GM04504 (cell line): Measurements from ENCODE around the gene DCLK3.

ENCODE experiments used
- DNase-seq: peaks from one replicate; pipeline ENCODE4 v3.0.0-alpha.2; 2012; ENCODE audit warnings: low read depth

DCLK3 gene, protein sequence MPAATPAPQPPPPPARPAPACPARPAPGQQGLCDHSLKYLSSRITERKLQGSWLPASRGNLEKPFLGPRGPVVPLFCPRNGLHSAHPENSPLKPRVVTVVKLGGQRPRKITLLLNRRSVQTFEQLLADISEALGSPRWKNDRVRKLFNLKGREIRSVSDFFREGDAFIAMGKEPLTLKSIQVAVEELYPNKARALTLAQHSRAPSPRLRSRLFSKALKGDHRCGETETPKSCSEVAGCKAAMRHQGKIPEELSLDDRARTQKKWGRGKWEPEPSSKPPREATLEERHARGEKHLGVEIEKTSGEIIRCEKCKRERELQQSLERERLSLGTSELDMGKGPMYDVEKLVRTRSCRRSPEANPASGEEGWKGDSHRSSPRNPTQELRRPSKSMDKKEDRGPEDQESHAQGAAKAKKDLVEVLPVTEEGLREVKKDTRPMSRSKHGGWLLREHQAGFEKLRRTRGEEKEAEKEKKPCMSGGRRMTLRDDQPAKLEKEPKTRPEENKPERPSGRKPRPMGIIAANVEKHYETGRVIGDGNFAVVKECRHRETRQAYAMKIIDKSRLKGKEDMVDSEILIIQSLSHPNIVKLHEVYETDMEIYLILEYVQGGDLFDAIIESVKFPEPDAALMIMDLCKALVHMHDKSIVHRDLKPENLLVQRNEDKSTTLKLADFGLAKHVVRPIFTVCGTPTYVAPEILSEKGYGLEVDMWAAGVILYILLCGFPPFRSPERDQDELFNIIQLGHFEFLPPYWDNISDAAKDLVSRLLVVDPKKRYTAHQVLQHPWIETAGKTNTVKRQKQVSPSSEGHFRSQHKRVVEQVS

DNA sequence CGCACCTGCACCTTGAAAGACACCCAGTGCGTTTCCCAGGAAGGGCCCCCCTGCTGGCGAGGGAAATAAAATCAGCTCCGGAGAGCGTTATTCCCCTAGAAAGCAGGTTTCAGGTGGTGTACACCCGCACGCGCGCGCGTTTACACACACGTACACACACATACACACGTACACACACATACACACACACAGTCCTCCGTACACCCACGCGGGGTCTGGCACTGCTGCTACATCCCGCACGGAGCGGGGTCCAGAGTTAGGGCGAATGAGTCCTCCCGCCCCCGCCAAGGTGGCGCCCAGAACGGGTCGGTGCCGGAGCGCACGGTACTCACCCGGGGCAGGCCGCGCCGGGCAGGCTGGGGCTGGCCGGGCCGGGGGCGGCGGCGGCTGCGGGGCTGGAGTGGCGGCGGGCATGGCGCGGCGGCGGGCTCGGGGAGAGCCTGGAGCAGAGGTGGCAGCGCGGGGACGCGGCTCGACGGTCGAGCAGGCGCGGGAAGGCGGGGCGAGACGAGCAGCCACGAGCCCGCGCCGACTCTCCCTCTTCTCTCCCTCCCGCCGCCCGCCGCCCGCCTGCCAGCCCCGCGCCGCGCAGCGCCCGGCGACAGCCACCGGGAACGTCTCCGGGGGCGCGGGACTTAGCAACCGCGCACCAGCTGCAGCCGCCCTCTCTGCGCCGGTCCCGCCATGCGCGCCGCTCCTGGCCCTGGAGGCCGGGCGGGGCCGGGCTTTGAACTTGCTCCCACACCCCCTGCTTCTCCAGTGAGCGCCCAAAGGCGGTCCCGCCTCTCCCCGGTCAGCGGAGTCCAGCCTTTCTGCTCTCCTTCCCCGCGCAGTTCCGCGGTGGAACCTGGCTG is at the start of gene DCLK3:
TSS of gene DCLK3 (minus strand) at position 704 of the 854 bp plus-strand sequence. CDS start at position 414, 290 bp downstream.
- no peak for DNase-seq

DNA sequence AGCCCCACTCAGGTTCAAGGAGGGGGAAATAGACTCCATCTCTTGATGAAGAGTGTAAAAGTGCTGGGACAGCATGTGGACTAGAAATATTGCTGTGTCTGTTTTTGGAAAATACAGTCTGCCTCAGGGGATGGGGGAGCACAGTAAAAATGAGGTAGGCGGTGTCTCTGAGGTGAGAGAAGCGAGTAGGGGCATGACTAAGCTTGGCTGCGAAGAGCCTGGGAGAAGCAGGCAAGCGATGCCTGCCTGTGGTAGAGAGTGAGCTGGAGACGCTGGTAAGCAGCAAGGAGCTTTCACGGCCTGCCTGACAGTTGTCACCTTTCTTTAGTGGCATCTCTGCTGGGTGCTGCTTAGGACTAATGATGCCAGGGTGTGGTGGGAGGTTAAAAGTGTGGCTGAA is 49.0 kb upstream of the DCLK3 start:
- DNase-seq: no peak

DNA sequence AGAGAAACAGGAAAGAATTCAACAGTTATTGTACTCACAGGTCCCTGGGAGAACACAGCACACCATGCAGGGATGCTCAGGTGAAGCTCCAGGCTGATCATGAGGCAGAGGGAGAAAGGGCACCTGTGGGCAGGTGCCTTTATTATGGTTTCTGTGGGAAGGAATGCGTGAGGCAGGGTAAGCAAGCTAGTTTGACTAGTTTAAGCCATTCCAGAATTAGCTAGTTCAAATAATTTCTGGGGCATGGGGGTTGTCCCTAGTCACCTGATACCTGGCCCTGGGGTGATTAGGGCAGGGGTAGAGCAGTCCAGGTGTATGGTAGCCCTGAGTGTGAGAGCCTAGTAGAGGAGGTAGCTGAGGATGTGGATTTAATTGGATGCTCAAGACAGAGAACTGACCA is 47.9 kb upstream of the DCLK3 start:
- no peak for DNase-seq

DNA sequence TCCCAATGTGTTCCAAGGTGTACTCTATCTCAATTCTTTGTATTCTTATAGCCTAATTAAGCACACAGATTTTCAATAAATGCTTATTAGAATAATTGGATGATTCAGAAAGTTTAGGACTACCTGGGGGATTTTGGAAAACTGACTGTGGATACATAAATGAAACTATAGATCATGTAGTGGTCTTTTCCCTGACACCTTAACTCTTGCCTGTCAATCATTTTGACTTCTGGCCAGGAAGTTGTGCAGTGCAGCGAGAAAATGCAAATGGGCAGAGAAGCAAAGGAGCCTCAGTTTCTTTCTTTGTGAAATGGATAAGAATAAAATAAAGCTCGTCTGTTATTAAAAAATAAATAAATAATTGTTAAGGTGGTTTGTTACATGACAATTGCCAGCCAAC is 47.4 kb upstream of the DCLK3 start:
- no peak for DNase-seq

DNA sequence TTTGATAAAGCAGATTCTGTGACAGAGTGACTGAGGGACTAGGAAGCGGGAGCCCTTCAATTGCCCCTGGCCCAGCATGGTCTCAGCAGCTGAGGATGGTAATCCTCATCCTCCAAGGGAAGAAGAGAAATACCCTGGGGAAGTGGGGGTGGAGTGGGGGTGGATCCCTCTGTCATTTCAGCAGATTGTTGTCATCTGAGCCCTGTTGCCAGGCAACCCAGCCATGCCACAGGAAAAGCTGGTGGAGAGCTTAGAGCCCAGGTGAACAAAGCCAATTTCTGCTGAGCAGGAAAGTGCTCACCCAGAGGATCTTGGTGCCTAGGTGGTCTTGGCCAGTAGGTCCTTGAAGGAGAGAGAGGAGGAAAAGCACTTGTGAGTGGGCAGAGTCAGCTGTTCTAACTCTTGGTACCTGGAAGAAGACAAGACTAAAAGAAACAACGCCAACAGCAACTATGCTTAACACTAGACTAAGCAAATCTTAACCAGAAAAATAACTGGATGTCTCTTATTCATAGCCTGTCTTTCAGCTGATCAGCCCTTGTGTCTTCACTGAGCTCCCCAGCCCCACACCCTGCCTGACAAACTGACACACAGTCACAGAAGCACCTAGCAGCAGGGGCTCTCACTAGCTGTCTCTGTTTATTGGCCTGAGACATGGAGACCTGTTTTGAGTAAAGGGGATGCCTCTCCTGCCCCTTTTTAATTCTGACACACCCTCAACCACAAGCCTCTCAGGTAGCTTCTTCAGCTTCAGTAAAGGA is 40.1 kb upstream of the DCLK3 start:
- DNase-seq: no peak

DNA sequence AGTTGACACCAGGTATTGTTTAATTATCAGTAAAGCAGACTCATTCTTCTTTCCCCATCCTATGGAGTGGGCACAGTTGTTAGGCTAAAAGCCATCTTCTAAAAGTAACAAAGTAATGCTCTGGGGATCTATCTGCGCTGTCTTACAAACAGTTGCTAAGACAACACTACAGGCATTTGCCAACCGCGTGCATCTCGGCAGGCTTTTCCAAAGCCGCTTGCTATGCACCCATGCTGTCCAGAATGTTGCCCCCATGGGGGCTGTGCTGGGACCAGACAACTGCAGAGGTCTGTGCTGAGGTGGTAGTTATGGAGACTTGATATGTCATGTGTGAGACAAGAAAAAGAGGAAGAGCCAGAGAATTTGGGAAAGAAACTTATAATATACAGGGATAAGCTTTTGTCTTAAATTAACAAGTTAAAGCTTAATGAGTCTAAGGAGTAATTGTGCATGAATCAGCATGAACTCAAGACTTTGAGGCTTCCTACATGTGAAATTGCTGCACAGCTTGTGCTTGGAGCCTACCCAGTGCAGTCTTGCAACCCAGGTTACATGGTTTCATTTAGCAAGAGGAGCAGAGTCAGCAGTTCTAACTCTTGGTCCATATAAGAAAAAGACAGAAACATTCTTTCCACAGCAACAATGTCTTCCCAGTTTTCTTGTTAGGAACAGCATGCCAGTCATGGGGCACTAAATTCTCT is 38.9 kb upstream of the DCLK3 start:
- DNase-seq: no peak

DNA sequence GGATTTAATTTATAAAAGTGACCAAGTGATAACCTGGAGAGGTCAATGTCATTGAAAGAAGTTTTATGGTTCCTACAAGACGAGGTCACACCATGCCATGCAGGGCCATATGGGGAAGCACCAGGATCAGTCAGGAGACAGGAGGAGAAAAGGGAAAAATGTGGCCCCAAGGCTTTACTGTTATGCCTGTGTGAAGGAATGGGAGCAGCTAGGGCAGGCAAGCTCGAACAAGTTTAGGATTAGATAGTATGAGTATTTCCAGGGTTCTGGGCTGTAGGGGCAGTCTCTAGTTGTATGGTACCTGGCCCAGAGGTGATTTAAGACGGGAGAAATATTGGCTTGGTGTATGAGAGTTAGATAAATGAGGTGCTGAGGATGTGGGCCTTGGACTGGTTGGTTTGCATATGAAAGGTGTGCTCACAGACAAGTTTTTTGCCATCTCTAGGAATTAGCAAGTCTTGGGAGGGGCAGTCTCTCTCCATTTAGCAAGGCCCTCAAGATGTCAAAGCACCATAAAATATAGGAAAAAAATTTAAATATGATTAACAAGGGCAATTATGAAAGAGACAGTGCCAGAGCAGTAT is 36.3 kb upstream of the DCLK3 start:
- DNase-seq: no peak

DNA sequence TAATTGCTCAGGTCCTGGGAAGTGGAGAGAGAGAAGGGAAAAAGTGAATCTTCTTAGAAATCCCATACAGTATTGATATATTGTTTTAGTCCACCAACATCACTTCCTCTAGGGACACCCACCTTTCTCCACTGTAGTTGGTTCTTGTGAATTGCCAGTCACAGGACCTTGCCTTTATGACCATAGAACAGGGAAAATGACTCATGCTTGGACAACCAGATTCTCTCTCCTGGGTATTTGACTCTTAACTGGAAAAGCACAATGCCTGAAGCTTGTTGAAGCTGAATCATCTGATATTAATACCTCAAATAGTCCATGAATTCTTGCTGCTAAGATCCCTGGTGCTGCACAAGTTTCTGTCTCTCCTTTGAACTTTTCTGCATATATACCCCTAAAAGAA is 32.5 kb upstream of the DCLK3 start:
- no peak for DNase-seq

DNA sequence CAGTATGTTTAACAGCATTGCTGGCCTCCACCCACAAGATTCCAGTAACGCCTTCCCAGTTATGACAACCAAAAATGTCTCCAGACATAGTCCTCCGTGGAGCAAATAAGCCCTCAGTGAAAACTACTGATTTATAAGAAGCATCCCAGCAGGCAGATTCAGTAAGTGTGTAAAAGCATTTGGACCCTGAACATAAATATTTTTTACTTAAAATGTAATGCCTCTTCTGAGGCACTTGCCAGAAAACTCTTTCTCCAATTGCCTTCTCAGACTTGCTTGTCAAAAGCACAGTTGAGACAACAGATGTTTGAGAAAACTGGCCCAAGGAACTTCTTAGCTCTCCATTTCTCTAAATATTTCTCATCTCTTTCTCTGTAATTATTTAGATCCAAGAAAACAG is 31.8 kb upstream of the DCLK3 start:
- no peak for DNase-seq

DNA sequence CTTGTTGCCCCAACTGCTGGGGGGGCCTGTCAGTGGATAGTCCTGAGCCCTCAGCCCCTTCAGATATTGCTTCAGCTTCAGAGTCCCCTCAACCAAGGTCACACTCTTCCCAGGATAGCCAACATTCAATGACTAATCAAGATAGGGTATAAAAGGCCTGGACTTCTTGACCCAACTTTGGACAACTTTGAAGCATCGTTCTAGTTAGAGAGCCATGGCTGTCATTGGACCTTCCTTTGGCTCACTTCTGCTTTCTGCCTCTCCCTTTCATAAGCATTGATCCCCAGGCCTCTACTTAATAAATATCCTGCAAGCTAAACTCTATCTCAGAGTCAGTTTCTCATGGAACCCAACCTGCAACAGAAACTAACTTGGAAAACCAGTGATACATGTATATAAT is 31.3 kb upstream of the DCLK3 start:
- DNase-seq: no peak

DNA sequence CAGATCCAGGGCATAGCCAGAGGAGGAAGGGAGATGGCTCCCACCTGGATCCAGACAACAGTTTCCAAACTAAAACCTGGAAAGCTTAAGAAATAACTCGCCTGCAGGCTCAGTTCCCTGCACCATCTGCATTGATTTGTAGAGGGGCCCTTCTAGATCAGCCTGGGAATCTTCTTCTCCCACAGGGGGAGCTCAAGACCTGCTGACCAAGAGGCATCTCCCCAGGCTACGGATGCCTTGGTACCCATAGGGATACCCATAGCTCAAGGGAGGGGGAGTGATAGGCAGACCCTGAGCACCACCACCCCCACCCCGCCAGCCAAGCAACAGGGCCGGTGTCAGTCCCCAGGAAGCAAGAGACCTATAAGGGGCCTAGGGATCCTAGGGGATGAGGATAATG is 28.0 kb upstream of the DCLK3 start:
- no peak for DNase-seq

DNA sequence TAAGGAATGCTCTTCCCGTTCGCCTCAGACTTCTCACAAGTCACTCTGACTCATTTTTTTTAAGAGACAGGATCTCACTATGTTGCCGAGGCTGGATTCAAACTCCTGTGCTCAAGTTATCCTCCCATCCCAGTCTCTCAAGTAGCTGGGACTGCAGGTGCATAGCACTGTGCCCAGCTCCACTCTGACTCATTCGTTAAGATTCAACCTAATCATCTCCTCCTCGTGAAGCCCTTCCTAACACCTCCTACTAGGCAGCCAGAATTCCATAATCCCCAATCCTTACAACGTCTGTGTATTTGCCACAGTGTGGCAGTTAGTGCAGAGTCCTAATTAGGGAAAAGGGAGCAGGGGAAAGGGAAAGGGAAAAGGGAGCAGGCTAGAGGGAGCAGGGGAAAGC is 26.4 kb upstream of the DCLK3 start:
- no peak for DNase-seq

DNA sequence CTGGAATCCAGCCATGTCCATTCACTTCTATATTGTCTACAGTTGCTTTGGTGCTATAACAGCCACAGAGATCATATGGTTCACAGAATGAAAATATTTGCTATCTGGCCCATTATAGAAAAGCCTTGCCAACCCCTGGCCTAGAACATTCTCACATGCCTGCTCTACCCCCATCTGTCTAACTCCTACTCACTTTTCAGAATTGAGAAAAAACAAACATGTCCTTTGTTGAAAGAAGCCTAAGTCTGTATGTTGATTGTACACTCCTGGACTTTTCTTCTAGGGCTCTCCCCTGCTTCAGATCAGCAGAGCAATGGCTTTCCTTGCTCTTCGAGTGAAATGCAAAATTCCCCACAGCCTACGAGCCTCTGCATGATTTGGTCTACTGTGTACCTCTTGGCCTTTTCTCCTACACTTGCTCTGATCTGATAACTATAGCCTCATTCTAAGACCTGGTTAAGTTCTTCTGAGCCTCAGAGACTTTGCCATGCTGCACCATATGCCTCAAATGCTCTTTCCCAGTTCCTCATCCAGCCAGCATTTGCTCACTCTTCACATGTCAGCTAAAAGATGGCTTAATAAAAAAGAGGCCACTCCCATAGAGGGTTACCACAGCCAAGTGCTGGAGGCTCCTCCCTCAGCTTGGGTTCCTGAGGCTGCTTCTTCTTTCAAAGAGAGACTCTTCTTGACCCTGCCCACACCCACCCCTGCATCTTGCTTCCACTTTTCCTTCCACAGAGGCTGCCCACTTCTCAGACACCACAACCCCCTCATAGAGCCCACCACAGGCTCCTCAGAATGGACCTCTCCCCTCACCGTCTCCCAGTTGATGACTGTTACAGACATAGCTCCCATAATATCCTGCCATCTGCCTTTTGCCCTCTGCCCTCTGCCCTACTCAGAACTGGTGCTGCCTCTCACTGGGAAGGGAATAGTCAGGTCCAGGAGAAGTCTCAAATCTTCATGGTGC is 22.9 kb upstream of the DCLK3 start:
- no peak for DNase-seq

DNA sequence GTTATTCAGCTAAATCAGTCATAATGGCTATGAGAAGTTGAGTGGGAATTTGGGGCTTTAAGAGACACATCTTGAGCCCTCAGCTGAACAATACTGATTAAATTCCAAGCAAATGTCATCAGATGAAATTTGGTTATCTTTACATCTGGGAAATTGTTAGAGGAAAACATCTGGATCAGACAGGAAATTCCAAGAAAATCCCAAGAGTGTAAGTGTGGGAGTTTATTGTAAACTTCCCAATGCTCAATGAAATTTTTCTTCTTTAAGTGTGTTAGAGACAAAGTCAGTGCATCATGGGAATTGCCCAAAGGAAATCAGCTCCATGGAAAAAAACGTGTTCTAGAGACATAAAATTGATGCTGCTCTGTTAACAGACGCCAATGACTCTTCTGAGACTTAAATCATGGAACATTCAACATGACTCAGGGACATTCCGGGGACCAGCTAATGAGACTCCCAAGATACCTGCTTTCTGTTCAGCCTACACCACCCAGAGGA is 19.8 kb upstream of the DCLK3 start:
- DNase-seq: no peak

DNA sequence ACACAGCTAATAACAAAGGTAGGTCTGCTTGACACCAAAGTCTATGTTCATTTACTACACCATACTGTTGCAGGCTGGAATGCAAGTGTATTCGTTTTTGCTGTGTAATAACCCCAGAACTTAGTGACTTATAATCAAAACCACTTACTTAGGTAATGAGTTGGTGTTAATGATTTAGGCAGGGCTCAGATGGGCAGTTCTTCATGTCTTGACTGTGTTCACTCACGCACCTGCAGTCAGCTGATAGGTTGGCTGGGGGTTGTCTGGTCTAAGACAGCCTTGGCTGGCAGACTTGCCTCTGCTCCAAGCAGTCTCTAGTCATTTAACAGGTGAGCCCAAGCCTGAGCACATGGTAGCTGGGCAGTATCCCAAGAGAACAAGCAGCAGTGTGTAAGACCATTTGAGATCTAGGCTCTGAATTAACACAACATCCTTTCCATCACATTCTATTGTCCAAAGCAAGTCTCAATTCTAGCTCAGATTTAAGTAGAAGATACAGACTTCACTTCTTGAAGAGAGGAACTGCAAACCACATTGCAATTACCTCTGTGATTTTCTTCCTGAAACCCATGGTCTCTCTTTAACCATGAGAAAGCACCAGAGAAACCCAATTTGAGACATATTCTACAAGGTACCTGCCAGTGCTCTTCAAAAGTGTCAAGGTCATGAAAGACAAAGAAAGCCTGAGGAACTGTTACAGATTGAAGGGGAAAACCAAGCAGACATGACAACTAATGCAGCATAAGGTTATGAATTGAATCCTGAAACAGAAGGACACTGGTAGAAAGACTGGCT is 13.3 kb upstream of the DCLK3 start:
- no peak for DNase-seq

DNA sequence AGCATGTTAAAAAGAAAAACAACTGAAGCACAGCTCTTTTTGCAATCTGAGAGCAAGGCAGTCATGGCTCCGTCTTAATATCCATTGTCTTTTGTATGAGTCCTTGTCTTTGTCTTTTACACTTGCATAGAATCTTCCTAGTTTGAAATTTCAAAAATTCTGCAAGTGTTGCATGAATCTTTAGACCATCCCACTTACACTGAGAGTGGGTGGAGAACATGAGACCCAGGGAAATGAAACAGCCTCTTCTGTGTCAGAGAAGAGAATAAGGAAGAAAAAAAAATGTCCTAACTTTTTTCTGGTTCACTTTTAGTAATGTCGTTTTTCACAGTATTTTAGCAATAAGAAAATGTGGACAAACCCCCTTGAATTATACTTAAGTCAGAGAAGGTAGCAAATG is 12.1 kb upstream of the DCLK3 start:
- no peak for DNase-seq

DNA sequence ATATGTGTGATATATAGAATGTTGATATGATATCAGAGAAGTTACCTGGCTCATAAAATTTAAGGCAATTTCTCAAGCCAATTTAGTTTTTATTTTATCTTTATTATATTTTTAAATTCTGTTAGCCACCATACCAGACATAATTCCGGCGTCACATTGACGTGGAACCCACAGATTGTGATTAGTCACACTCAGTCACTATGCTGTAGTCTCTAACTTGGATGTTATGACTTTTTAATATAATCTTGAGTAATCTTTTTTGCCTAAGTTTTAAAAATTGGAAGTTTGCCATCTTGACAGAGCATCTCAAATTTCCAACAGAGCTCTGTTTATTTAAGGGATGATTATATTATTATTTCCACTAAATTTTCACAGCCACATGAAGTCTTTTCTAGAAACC is 9.7 kb upstream of the DCLK3 start:
- DNase-seq: no peak

DNA sequence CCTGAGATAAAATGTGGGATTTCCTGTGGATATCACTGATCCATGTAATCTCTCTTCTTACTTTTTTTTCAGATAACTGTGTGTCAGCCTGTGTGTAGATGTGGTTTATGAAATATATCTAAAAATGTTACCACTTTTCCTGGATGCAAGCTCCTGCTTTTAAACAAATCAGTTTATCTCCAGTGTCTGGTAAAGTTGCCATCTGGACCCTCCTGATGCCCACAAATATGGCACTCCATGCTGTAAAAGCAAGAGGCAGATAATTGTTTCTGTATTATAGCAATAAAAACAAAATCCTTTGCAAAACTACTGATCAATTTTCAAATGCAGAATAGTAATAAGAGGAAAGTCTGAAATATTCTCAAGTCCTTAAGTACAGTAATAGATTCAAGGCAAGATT is 7.6 kb upstream of the DCLK3 start:
- no peak for DNase-seq

DNA sequence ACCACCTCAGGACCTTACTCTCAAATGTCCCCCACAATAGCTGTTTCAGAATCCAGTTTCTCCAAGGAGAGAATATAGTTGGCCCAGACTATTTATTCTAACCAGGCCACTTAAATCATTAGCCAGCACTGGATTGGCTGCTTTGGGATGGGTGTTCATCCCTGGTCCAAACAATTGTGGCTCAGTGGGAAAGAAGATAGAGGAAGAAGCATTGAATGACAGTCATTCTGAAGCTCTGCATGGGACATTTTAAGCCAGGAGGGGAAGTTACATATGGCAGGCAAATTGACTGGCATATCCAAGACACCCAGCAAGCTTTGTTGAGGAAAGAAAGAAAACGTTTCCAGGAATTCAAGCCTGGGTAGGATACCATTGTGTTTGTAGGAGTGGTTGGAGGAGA is 5.6 kb upstream of the DCLK3 start:
- DNase-seq: no peak
